Measurements from ENCODE around the gene GUCY1A1.
A peak's percentile ranks its signal among the peaks of the same experiment; 100 is the strongest.

DNA sequence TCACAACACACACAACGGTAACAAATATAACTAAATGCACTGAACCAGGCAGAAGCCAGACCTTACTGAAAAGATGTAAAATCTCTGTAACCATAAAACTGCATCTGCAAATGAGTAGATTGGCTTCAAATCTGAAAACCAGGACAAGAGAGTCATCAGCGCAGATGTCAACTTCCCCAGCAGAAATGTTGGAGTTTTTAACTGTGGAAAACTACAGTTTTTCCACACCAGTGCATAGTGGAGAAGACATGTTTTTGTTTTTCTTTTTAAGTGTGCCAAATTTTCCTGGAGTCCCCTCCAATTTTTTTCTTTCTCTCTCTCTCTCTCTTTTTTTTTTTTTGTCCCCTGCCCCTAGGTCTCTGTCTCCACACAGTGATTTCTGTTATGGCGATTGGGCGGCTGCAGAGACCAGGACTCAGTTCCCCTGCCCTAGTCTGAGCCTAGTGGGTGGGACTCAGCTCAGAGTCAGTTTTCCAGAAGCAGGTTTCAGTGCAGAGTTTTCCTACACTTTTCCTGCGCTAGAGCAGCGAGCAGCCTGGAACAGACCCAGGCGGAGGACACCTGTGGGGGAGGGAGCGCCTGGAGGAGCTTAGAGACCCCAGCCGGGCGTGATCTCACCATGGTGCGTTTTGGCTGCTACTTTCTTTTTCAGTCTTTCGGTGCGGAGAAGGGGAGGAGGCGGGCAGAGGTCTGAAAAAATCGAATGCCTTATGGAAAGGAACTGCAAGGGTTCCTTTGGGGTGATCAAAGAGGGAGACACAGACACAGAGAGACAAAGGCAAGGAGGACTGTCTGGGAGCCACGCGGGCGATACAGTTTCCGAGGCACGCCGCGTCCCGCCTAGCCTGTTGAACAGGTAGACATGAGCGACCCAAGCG lies at the start of gene GUCY1A1:
- no peak for TF ChIP-seq CTCF (IDR thresholded peaks at IDR 0.05; ENCODE audit: poor library complexity, severe bottlenecking)
- peak; percentile 44 for TF ChIP-seq POLR2AphosphoS5 (IDR thresholded peaks at IDR 0.05)

All from neural cell (in vitro differentiated cells).